ENCODE data around the gene ACBD6.

The ACBD6 gene

DNA sequence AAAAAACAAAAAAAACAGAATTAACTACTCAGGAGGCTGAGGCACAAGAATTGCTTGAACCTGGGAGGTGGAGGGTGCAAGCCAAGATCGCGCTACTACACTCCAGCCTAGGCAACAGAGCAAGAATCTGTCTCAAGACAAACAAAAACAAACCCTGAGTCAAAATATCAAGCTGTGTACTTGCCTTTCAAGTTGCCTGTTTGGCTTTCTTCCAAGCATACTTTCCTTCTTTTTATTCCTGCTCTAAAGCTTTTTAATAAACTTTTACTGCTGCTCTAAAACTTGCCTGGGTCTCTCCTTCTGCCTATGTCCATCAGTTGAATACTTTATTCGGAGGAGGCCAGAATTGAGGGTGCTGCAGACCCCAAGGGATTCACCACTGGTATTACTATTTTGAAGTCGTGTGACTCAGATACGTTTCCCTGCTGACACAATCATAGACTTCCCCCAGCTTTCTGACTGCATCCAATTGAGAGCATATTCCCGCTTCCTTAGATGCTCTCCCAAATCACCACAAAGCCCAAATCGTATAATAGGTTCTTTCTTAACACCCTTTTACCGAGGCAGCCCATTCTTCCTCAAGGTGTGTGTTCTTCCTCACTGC, 3.5 kb upstream of the ACBD6 start:
- Histone ChIP-seq H3K9me3 (ENCODE audit: low read depth, low read length) (no peaks in the 10 kb centered on the region), H3K36me3 (ENCODE audit: insufficient read depth, low read length) (0 out of 2 replicates have a peak, but pooled peaks cover 3% of the 10 kb centered on the region), H3K9ac (ENCODE audit: insufficient read length) (no peak overlapping the region), H3K27ac (no peak overlapping the region), H3K4me3 (no peak overlapping the region)
- no peak for DNase-seq (ENCODE audit: low read depth, low spot score)
- TF ChIP-seq FOXP2 (optimal IDR thresholded peaks at IDR 0.05; ENCODE audit: control extremely low read depth, extremely low read length, insufficient read depth) (no peak), POLR2AphosphoS5 (IDR thresholded peaks at IDR 0.05; ENCODE audit: borderline replicate concordance, low read depth, low read length) (no peak), EZH2 (IDR thresholded peaks at IDR 0.05) (no peak)

DNA sequence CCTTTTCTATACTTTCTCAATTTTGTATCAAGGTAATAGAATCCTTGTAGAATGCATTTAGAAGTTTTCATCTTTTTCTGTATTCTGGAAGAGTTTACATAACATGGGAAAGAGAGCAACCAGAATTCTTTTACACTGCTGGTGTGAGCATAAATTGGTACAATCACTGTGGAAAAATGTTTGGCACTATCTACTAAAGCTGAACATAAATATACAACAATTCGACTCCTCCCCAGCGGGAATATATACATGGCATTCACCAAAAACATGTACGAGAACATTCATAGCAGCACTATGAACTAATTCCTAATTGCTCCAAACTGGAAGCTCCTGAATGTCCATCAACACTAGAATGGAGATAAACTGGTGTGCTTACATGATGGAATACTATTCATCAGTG, 1.8 kb upstream of the ACBD6 start:
- no peak for TF ChIP-seq POLR2AphosphoS5 (IDR thresholded peaks at IDR 0.05; ENCODE audit: borderline replicate concordance, low read depth, low read length)
- TF ChIP-seq FOXP2 (optimal IDR thresholded peaks at IDR 0.05; ENCODE audit: control extremely low read depth, extremely low read length, insufficient read depth) = no peak
- no peak for TF ChIP-seq EZH2 (IDR thresholded peaks at IDR 0.05)
- H3K27ac ChIP-seq = no peak overlapping the region
- no peak overlapping the region for H3K9ac ChIP-seq (ENCODE audit: insufficient read length)
- H3K4me3 ChIP-seq = no peak overlapping the region
- DNase-seq (ENCODE audit: low read depth, low spot score) = no peak
- H3K9me3 ChIP-seq (ENCODE audit: low read depth, low read length) = no peaks in the 10 kb centered on the region
- H3K36me3 ChIP-seq (ENCODE audit: insufficient read depth, low read length) = peaks cover 17% of the 10 kb centered on the region

DNA sequence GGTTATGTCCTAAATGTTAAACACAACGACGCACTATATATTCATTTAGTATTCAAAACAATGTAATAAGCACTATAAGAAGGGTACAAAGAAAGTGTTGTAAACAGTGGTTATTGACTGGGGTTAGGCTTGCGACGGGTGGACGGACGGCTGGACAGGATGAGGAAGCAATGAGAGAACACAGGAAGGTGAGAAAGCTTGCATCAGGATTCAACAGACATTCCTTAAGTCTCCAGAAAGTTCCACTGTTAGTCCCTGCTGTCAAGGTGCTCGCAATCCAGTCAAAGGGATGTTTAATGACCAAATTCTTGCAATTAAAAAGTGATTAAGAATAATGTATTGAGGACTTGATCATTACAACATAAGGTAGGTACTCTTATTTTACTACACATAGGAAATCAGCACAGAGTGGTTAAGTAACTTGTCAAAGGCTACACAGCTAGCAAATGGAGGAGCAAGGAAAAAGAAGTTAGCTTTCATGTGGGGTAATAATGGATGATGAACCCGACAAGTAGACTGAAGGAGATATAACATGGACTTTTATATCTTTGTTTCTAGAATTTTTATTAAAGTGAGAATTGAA, 994 bp upstream of the ACBD6 start:
- peaks cover 25% of the 10 kb centered on the region for H3K36me3 ChIP-seq (ENCODE audit: insufficient read depth, low read length)
- peak overlapping the region; percentile 94 for H3K27ac ChIP-seq
- no peak for TF ChIP-seq FOXP2 (optimal IDR thresholded peaks at IDR 0.05; ENCODE audit: control extremely low read depth, extremely low read length, insufficient read depth)
- H3K9me3 ChIP-seq (ENCODE audit: low read depth, low read length) = no peaks in the 10 kb centered on the region
- H3K4me3 ChIP-seq = peak overlapping the region; percentile 91
- peak overlapping the region; percentile 94 for H3K9ac ChIP-seq (ENCODE audit: insufficient read length)
- no peak for DNase-seq (ENCODE audit: low read depth, low spot score)

DNA sequence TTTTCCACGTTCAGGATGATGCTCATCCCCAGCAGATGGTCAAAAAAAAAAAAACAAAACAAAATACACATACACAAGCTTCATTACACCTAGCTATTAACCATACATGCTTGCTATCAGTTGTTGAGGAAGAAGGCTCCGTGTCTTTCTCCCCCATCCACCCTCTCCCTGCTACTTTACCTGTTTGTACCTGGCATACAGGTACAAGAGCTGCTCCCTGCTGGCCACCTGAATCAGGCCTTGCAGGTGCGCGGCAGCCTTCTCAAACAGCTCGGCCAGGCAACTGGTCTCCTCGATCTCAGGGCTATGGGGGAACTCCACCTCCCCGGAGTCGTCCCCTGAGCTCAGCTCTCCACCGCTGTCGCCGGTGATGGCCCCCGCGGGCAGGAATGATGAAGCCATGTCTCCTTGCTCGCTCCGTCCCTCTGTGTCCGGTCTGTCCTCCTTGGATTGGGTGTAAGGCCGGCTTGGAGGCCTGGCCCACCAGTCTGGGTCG, 464 bp downstream of the ACBD6 start:
- DNase-seq (ENCODE audit: low read depth, low spot score) = no peak
- Histone ChIP-seq H3K9me3 (ENCODE audit: low read depth, low read length) (no peaks in the 10 kb centered on the region), H3K36me3 (ENCODE audit: insufficient read depth, low read length) (peaks cover 37% of the 10 kb centered on the region), H3K4me3 (peak overlapping the region; percentile 91), H3K9ac (ENCODE audit: insufficient read length) (peak overlapping the region; percentile 94), H3K27ac (peak overlapping the region; percentile 94)
- TF ChIP-seq FOXP2 (optimal IDR thresholded peaks at IDR 0.05; ENCODE audit: control extremely low read depth, extremely low read length, insufficient read depth) = no peak
- no peak for TF ChIP-seq POLR2AphosphoS5 (IDR thresholded peaks at IDR 0.05; ENCODE audit: borderline replicate concordance, low read depth, low read length)
- TF ChIP-seq EZH2 (IDR thresholded peaks at IDR 0.05) = no peak

- H3K36me3 ChIP-seq (ENCODE audit: insufficient read depth, low read length) = peaks cover 42% of the 10 kb centered on the region
- no peak for DNase-seq (ENCODE audit: low read depth, low spot score)
- no peak overlapping the region for H3K27ac ChIP-seq
- no peaks in the 10 kb centered on the region for H3K9me3 ChIP-seq (ENCODE audit: low read depth, low read length)
- peak overlapping the region; percentile 29 for H3K9ac ChIP-seq (ENCODE audit: insufficient read length)
- H3K4me3 ChIP-seq = peak overlapping the region; percentile 91
- TF ChIP-seq POLR2AphosphoS5 (IDR thresholded peaks at IDR 0.05; ENCODE audit: borderline replicate concordance, low read depth, low read length) (no peak), FOXP2 (optimal IDR thresholded peaks at IDR 0.05; ENCODE audit: control extremely low read depth, extremely low read length, insufficient read depth) (no peak)
Observed at GRCh38 chr1:180500689-180501088, 1.7 kb downstream of the ACBD6 start.

DNA sequence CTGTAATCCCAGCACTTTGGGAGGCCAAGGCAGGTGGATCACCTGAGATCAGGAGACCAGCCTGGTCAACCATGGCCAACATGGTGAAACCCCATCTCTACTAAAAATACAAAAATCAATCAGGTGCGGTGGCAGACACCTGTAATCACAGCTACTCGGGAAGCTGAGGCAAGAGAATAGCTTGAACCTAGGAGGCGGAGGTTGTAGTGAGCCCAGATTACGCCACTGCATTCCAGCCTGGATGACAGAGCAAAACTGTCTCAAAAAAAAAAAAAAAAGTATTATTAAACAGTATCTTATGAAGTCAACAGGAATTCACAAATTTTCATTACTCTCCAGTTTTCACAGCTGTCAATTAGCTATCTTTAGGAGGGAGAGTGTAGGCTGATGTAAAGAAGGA, 3.8 kb downstream of the ACBD6 start:
- H3K4me3 ChIP-seq = no peak overlapping the region

GRCh38 chr1:180497826-180498225, 4.6 kb downstream of the ACBD6 start:
- Histone ChIP-seq H3K36me3 (ENCODE audit: insufficient read depth, low read length) (peaks cover 61% of the 10 kb centered on the region), H3K4me3 (no peak overlapping the region), H3K27ac (no peak overlapping the region), H3K9me3 (ENCODE audit: low read depth, low read length) (no peaks in the 10 kb centered on the region), H3K9ac (ENCODE audit: insufficient read length) (no peak overlapping the region)
- DNase-seq (ENCODE audit: low read depth, low spot score) = no peak
- TF ChIP-seq EZH2 (IDR thresholded peaks at IDR 0.05) (no peak), FOXP2 (optimal IDR thresholded peaks at IDR 0.05; ENCODE audit: control extremely low read depth, extremely low read length, insufficient read depth) (no peak), POLR2AphosphoS5 (IDR thresholded peaks at IDR 0.05; ENCODE audit: borderline replicate concordance, low read depth, low read length) (no peak)

More for the DNA sequence above, 3.8 kb downstream of the ACBD6 start:
- Histone ChIP-seq H3K9ac (ENCODE audit: insufficient read length) (no peak overlapping the region), H3K9me3 (ENCODE audit: low read depth, low read length) (no peaks in the 10 kb centered on the region), H3K36me3 (ENCODE audit: insufficient read depth, low read length) (peaks cover 56% of the 10 kb centered on the region), H3K27ac (no peak overlapping the region)
- DNase-seq (ENCODE audit: low read depth, low spot score) = no peak
- TF ChIP-seq EZH2 (IDR thresholded peaks at IDR 0.05) (no peak), FOXP2 (optimal IDR thresholded peaks at IDR 0.05; ENCODE audit: control extremely low read depth, extremely low read length, insufficient read depth) (no peak), POLR2AphosphoS5 (IDR thresholded peaks at IDR 0.05; ENCODE audit: borderline replicate concordance, low read depth, low read length) (no peak)

GRCh38 chr1:180494370-180494769, 8.0 kb downstream of the ACBD6 start:
- Histone ChIP-seq H3K27ac (no peak overlapping the region), H3K36me3 (ENCODE audit: insufficient read depth, low read length) (peaks cover 58% of the 10 kb centered on the region), H3K9ac (ENCODE audit: insufficient read length) (no peak overlapping the region), H3K4me3 (no peak overlapping the region), H3K9me3 (ENCODE audit: low read depth, low read length) (no peaks in the 10 kb centered on the region)
- TF ChIP-seq FOXP2 (optimal IDR thresholded peaks at IDR 0.05; ENCODE audit: control extremely low read depth, extremely low read length, insufficient read depth) = no peak
- no peak for DNase-seq (ENCODE audit: low read depth, low spot score)

DNA sequence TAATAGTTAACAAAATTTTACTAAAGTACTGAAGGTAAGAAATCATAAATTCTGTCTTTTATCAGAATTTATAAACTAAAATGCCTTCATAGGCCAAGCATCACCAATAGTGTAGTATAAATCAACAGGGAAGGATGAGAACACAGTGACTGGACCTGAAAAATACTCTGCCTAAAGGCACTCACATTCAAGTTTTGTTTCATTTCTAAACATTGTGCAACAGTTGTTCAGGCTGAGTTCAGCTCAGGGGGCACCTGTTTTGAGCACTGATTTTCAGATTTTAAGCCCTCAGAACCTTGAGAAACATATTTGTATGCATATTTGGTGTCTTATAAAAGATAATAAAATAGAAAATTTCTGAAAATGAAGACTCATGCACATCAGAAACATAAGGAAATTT, 12.4 kb downstream of the ACBD6 start:
- no peak for DNase-seq (ENCODE audit: low read depth, low spot score)
- Histone ChIP-seq H3K4me3 (no peak overlapping the region), H3K36me3 (ENCODE audit: insufficient read depth, low read length) (peaks cover 43% of the 10 kb centered on the region), H3K9me3 (ENCODE audit: low read depth, low read length) (no peaks in the 10 kb centered on the region), H3K9ac (ENCODE audit: insufficient read length) (no peak overlapping the region), H3K27ac (no peak overlapping the region)
- TF ChIP-seq POLR2AphosphoS5 (IDR thresholded peaks at IDR 0.05; ENCODE audit: borderline replicate concordance, low read depth, low read length) = no peak
- no peak for TF ChIP-seq FOXP2 (optimal IDR thresholded peaks at IDR 0.05; ENCODE audit: control extremely low read depth, extremely low read length, insufficient read depth)
- TF ChIP-seq EZH2 (IDR thresholded peaks at IDR 0.05) = no peak
